Peyer's patch (tissue), 4 donors: ENCODE data around the gene IQSEC3. TPM values are rescaled to one million over a fixed set of nuclear protein-coding genes. Genes with fewer than 3 reads are reported as not detected.

Experiments
- DNase-seq, 3 donors: peaks; one replicate each; pipeline ENCODE4 v3.0.0-alpha.2; 2017 to 2019
- H3K27ac ChIP-seq, 4 donors: fragments of 200-600 bp; sonication (generic); one replicate each; pipeline ENCODE4 v1.5.1; 2016 to 2019
- H3K27me3 ChIP-seq, 2 donors: fragments of 200-600 bp; sonication (generic); one replicate each; pipeline ENCODE4 v1.5.1; 2019
- H3K36me3 ChIP-seq, 3 donors: fragments of 200-600 bp; sonication (generic); one replicate each; pipeline ENCODE4 v1.5.1; 2016 to 2019
- H3K4me1 ChIP-seq, 4 donors: fragments of 200-600 bp; sonication (generic); one replicate each; pipeline ENCODE4 v1.5.1; 2016 to 2019
- H3K4me3 ChIP-seq, 4 donors: fragments of 200-600 bp; sonication (generic); 1 replicate in 3 of 4; 2 replicates in 1 of 4; pipeline ENCODE4 v1.5.1; 2016 to 2019; ENCODE audit warnings: mild to moderate bottlenecking in 1 of 4
- H3K9me3 ChIP-seq, 4 donors: fragments of 200-600 bp; sonication (generic); one replicate each; pipeline ENCODE4 v1.5.1; 2016 to 2019; ENCODE audit warnings: mild to moderate bottlenecking in 1 of 4
- POLR2A ChIP-seq, 2 donors: fragments of 450-650 bp; IDR thresholded peaks; one replicate each; pipeline ENCODE4 v1.5.1; 2017; ENCODE audit warnings: antibody characterized with exemption in 2 of 2, mild to moderate bottlenecking in 2 of 2, moderate library complexity in 2 of 2
- total RNA-seq, 4 donors: library from RNA; depleted of rRNA; stranded (reverse); fragments of >200 nt; gene quantifications; one replicate each; pipeline ENCODE4 v1.1.0, GENCODE V29; 2016
- TF ChIP-seq, protein P1 (sequence below), 6 experiments: fragments of 450-650 bp in 4 of 6; fragments of 200-600 bp in 2 of 6; sonication (generic) in 1 of 6; IDR thresholded peaks; one replicate each; pipeline ENCODE4 v1.5.1; 2017 to 2019; ENCODE audit warnings: antibody characterized with exemption in 6 of 6, mild to moderate bottlenecking in 3 of 6, moderate library complexity in 1 of 6

IQSEC3 gene
- total RNA-seq, 4 donors from 2014 or later = 0.35 to 3.3 (median 0.58) TPM

DNA sequence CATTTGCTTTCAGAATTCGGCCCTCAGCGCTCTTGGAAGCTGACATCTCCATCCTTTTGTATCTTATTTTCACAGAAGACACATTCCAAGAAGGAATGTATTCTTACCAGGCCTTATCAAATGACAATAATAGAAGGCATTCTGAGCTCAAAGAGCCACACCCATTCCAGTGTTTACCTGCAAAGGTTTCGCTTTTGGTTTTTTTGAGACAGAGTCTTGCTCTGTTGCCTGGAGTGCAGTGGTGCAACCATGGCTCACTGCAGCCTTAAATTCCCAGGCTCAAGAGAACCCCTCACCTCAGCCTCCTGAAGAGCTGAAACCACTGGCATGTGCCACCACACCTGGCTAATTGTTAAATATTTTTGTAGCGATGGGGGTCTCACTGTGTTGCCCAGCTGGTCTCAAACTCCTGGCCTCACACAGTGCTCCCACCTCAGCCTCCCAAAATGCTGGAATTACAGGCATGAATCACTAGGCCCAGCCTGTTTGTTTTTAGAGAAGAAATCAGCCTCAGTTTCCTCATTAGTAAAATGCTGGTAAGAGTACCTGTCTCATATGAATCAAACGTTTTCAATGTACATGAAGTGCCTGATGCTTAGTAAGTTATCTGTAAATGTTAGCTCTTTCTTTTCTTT is 78.2 kb downstream of the IQSEC3 start:
- TF ChIP-seq, protein P1, sequence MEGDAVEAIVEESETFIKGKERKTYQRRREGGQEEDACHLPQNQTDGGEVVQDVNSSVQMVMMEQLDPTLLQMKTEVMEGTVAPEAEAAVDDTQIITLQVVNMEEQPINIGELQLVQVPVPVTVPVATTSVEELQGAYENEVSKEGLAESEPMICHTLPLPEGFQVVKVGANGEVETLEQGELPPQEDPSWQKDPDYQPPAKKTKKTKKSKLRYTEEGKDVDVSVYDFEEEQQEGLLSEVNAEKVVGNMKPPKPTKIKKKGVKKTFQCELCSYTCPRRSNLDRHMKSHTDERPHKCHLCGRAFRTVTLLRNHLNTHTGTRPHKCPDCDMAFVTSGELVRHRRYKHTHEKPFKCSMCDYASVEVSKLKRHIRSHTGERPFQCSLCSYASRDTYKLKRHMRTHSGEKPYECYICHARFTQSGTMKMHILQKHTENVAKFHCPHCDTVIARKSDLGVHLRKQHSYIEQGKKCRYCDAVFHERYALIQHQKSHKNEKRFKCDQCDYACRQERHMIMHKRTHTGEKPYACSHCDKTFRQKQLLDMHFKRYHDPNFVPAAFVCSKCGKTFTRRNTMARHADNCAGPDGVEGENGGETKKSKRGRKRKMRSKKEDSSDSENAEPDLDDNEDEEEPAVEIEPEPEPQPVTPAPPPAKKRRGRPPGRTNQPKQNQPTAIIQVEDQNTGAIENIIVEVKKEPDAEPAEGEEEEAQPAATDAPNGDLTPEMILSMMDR (IDR thresholded peaks at IDR 0.05) = no peak
- TF ChIP-seq POLR2A (IDR thresholded peaks at IDR 0.05) = no peak
- peaks cover 0 to 19% (median 5%) of the 10 kb centered on the region in 4 donors for H3K4me1 ChIP-seq
- no peak overlapping the region for H3K4me3 ChIP-seq
- no peaks in the 10 kb centered on the region for H3K9me3 ChIP-seq
- no peaks in the 10 kb centered on the region for H3K27me3 ChIP-seq
- no peak for DNase-seq
- H3K36me3 ChIP-seq = no peaks in the 10 kb centered on the region
- peak overlapping the region in 3 of 4 donors; percentile 30 to 90 (median 82) for H3K27ac ChIP-seq

DNA sequence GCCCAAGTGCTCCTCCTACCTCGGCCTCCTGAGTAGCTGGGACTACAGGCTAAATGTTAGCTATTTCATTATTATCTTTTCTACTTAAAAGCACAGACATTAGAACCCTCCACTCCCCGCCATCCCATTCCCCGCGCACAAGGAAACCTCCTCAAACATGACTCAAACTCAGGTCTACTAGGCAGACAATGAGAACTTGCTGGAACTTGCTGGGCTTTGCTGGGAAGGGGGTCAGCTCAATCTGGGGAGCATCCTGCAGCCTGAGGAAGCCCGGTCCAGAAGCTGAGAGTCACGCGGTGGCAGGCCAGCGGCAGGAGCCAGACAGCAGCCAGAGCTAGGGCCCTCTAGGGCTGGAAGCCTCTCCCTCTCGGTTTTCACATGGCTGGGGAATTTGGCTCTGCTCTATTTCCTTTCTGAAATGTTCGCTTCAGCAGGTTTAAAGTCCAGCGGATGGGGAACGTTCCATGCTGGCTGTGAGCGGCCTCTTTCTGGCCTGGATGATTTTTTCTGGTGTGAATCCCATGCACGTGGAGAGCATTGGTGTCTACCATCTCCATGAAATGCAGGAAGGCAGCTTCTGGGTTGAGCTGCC is 78.9 kb downstream of the IQSEC3 start:
- H3K4me1 ChIP-seq = peaks cover 0 to 19% (median 5%) of the 10 kb centered on the region in 4 donors
- no peak overlapping the region for H3K4me3 ChIP-seq
- peak overlapping the region in 1 of 4 donors; percentile 90 for H3K27ac ChIP-seq
- no peaks in the 10 kb centered on the region for H3K9me3 ChIP-seq
- TF ChIP-seq, protein P1 (IDR thresholded peaks at IDR 0.05) = no peak
- TF ChIP-seq POLR2A (IDR thresholded peaks at IDR 0.05) = no peak
- no peak for DNase-seq
- no peaks in the 10 kb centered on the region for H3K36me3 ChIP-seq
- no peaks in the 10 kb centered on the region for H3K27me3 ChIP-seq

DNA sequence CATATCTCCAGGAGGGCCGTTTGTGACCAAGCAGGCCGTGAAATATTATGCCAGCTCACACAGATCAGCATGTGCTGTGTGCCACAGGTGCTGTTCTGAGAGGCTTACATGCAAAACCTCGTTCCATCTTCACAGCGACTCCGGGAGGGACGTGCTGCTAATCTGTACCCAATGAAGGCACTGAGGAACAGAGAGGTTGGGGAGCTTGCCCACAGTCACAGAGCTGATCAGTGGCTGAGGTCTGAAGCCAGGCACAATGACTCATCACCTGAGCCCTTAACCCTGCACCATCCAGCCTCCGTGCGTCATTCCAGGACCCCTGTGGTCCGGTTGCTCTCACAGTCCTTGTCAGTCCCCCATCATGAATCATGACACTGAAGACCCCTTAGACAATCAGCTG is 80.7 kb downstream of the IQSEC3 start:
- Histone ChIP-seq H3K4me1 (peaks cover 0 to 22% (median 5%) of the 10 kb centered on the region in 4 donors), H3K4me3 (no peak overlapping the region), H3K27ac (no peak overlapping the region), H3K27me3 (no peaks in the 10 kb centered on the region), H3K36me3 (no peaks in the 10 kb centered on the region), H3K9me3 (no peaks in the 10 kb centered on the region)
- no peak for DNase-seq
- TF ChIP-seq, protein P1 (IDR thresholded peaks at IDR 0.05) = no peak
- no peak for TF ChIP-seq POLR2A (IDR thresholded peaks at IDR 0.05)

DNA sequence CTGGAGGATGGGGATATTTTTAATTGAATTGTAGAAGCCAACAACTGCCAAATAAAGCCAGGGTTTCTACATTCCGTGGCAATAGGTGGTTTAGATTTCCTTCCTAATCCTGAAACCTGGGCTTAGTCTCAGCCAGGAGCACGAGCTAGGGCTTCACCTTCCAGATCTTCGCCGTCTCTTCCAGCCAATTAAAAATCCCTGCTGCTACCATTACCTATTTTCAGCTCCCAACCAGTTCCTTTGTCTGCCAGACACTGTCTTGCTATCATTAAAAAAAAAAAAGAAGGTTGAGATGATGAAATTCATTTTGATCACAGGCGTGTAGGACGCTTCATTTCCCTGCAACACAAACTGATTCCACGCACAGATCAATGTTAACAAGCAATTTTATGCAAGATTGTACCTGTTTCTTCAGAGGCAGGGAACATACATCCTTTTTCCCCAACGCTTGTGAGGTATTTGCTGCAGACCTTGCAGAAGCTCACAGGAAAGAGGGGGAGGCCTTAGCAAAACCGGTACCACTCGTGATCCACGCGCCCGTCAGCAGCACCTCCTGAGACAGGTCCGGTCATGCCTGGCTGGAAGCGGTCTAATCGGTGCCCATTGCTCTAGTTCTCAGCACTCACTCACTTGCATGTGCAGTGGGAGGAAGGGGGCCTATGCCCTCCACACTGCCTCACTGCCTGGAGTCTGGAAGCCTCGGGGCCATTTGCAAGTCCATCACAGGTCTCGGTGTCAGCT is 82.3 kb downstream of the IQSEC3 start:
- TF ChIP-seq POLR2A (IDR thresholded peaks at IDR 0.05) = no peak
- TF ChIP-seq, protein P1 (IDR thresholded peaks at IDR 0.05) = no peak
- Histone ChIP-seq H3K27me3 (no peaks in the 10 kb centered on the region), H3K9me3 (no peaks in the 10 kb centered on the region), H3K4me1 (peaks cover 0 to 27% (median 5%) of the 10 kb centered on the region in 4 donors), H3K36me3 (no peaks in the 10 kb centered on the region), H3K4me3 (no peak overlapping the region), H3K27ac (no peak overlapping the region)
- DNase-seq = no peak

DNA sequence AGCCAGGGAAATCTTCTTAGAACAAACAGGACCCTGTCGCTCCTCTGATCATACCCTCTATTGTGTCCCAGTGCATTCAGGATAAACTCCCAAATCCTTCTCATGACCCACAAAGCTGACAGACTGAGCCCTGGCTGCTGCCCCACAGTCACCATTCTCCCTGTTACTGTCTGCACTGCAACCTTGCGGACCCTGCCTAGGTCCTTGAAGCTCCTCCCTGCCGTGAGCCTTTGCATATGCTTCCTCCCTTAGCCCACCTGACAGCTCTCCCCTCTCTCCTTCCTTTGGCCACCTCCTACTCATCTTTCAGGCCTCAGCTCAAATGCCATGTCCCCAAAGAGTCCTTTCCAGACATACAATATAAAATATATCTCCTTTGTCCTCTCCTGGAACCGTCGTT is 85.0 kb downstream of the IQSEC3 start:
- DNase-seq = no peak
- Histone ChIP-seq H3K4me1 (peaks cover 0 to 10% (median 0%) of the 10 kb centered on the region in 4 donors), H3K27ac (no peak overlapping the region), H3K36me3 (no peaks in the 10 kb centered on the region), H3K9me3 (no peaks in the 10 kb centered on the region), H3K4me3 (no peak overlapping the region), H3K27me3 (no peaks in the 10 kb centered on the region)
- TF ChIP-seq POLR2A (IDR thresholded peaks at IDR 0.05) = no peak
- TF ChIP-seq, protein P1 (IDR thresholded peaks at IDR 0.05) = no peak
